Effector memory CD4-positive, alpha-beta T cell (primary cell): ENCODE data around the gene RB1.
"Not testable (repeated sequence)": the region's sequence is repeated elsewhere in the genome, so short reads cannot be mapped to it uniquely, and the experiment has no call there.

ENCODE experiments used
- DNase-seq, 3 donors: peaks; one replicate each; pipeline ENCODE4 v3.0.0-alpha.2; 2020
- H3K27ac ChIP-seq: 2 replicates; pipeline ENCODE4 v1.7.0; 2013; ENCODE audit warnings: mild to moderate bottlenecking, low read length, moderate library complexity; ENCODE audit not compliant: insufficient read depth, poor library complexity, severe bottlenecking
- H3K27me3 ChIP-seq: replicated peaks from 2 replicates; pipeline ENCODE4 v1.7.0; 2013; ENCODE audit warnings: mild to moderate bottlenecking, low read length; ENCODE audit not compliant: insufficient read depth, control insufficient read depth, poor library complexity, severe bottlenecking
- H3K36me3 ChIP-seq: 2 replicates; pipeline ENCODE4 v1.7.0; 2013; ENCODE audit warnings: mild to moderate bottlenecking, low read length, moderate library complexity; ENCODE audit not compliant: control insufficient read depth, insufficient read depth
- H3K4me1 ChIP-seq: 2 replicates; pipeline ENCODE4 v1.7.0; 2013; ENCODE audit warnings: low read length, mild to moderate bottlenecking; ENCODE audit not compliant: control insufficient read depth, insufficient read depth, poor library complexity, severe bottlenecking
- H3K4me3 ChIP-seq: 2 replicates; pipeline ENCODE4 v1.7.0; 2013; ENCODE audit warnings: low read length, low read depth, mild to moderate bottlenecking; ENCODE audit not compliant: insufficient read depth, poor library complexity, severe bottlenecking
- H3K9me3 ChIP-seq: 2 replicates; pipeline ENCODE4 v1.7.0; 2013; ENCODE audit warnings: mild to moderate bottlenecking, low read length, moderate library complexity; ENCODE audit not compliant: control insufficient read depth

RB1 gene

DNA sequence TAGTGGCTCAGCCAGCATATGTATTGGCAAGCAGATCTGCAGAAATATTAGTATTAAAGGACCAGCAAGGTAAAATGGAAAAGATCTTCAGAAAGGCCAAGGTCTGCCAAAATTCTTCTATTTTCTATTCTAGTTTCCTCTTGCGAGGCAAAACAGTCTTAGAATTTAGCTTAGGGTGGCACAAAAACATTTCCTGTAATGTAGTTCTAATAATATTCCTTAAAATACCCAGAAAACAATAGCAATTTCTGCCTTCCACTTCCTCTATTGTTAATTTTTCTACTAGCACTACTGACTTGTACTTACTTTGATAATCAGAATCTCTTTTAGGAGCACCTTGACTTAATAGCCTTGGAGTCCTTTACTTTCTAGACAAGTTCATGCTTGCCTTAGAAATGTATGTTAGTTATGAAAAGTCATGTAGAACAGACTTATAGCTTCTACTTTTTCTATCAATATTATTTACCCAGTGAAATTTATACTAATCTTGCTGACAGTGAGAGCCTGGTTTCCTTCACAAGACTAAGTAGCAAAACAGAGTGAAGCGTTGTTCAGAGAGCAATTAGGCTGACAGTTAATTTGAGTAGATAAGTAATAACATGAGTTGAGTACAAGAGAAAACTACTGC is 133.2 kb downstream of the RB1 start:
- H3K4me3 ChIP-seq: no peak overlapping the region
- H3K36me3 ChIP-seq: no peaks in the 10 kb centered on the region
- H3K4me1 ChIP-seq: peaks cover 19% of the 10 kb centered on the region
- H3K27ac ChIP-seq: no peak overlapping the region
- no peaks in the 10 kb centered on the region for H3K27me3 ChIP-seq
- no peaks in the 10 kb centered on the region for H3K9me3 ChIP-seq
- no peak for DNase-seq

DNA sequence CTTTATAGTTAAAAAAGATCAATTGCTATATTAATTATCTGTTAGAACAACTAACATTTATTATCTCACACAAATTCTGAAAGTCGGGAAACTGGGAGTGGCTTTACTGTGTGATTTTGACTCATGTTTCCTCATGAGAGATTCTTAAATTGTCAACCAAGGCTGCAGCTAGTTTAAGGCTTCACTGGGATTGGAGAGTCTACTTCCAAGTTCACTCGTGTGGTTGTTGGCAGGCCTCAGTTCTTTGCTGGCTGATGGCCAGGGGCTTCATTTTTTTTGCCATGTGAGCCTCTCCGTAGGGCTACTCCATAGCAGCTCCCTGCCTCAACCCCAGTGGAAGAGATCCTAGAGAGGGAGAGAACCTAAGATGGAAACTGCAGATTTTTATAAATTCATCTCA is 133.8 kb downstream of the RB1 start:
- no peaks in the 10 kb centered on the region for H3K36me3 ChIP-seq
- no peaks in the 10 kb centered on the region for H3K27me3 ChIP-seq
- peaks cover 17% of the 10 kb centered on the region for H3K4me1 ChIP-seq
- H3K27ac ChIP-seq: no peak overlapping the region
- DNase-seq: no peak
- H3K4me3 ChIP-seq: no peak overlapping the region
- H3K9me3 ChIP-seq: no peaks in the 10 kb centered on the region

DNA sequence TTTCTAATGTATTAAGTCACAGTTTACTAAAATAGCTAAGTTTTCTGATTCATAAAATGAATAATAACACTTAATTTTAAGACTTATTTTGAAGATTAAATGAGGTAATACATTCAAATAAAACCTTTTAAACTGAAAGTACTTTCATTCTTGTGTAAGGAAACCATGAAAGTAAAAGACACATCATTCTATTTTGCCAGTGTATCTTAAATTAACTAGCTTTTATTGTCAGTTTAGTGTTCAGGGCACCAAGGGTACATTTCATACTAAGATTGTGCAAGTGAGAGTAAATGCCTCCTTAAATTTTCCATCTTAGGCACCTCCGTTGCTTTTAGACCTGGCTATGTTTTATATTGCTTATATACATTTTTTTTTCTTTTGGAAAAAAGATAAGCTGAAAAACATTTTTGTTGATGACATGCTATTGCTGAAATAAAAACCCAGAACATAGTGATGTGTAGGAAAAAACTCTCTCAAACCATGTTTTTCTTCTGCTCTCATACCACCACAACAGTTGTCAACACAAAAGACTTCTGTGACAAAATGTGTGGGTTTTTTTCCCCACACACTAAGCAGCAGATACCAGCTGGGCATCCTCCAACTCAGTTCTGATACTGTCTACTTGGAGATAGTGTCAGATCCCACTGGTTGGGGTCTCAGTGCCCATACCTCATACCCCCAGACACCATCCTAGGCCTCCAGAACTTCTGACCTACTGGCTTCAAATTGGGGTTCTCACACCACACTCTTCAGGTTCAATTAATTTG is 140.1 kb downstream of the RB1 start:
- Histone ChIP-seq H3K36me3 (no peaks in the 10 kb centered on the region), H3K27me3 (no peaks in the 10 kb centered on the region), H3K9me3 (no peaks in the 10 kb centered on the region), H3K27ac (no peak overlapping the region), H3K4me1 (peaks cover 13% of the 10 kb centered on the region), H3K4me3 (no peak overlapping the region)
- no peak for DNase-seq

DNA sequence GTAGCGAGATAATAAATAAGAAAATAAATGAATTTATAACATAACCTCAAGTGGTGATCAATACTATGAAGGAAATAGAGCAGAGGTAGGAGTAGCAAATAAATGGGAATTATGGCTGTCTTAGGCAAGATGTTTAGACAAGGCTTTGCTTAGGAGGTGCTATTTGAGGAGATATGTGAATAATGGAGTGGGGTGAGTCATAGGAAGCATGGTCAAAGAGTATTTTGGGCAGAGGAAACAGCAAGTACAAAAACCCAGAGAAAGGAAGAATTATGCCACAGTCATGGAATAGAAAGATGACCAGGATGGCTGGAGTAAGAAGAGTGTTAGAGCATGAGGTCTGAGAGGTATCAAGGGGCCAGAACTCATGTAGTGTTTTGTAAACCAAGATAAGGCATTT is 142.9 kb downstream of the RB1 start:
- Histone ChIP-seq H3K4me1 (peaks cover 13% of the 10 kb centered on the region), H3K9me3 (peaks cover 9% of the 10 kb centered on the region), H3K27me3 (no peaks in the 10 kb centered on the region), H3K27ac (no peak overlapping the region), H3K36me3 (no peaks in the 10 kb centered on the region), H3K4me3 (no peak overlapping the region)
- no peak for DNase-seq

DNA sequence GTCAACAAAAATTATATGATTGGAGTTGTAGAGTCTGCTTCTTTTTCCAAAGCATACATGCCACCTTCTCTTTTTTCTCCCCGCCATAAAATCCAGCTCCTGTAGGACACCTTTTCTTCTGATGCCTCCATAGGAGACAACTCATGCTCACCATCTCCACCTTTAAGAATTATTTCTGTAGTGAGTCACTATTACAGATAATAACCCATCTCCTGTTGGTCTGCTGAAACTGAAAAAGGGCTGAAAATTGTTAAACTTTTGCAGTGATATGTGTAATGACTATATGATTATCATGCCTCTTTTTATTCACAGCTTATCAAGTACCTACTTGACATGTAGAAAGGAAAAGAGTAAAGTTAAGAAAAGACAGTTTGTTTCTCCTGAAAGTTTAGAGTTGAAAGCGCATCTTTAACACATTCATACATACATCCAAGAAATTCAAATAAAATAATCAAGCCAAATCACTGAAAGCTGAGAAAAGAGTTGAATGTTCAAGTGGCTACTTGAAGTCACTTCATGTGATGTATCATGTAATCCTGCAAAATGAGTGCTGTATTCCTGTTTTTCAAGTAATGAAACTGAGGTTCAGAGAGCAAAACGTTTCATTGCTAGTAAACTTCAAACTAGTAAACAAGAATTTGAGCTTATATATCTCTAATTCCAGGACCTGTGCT is 144.9 kb downstream of the RB1 start:
- DNase-seq: no peak

DNA sequence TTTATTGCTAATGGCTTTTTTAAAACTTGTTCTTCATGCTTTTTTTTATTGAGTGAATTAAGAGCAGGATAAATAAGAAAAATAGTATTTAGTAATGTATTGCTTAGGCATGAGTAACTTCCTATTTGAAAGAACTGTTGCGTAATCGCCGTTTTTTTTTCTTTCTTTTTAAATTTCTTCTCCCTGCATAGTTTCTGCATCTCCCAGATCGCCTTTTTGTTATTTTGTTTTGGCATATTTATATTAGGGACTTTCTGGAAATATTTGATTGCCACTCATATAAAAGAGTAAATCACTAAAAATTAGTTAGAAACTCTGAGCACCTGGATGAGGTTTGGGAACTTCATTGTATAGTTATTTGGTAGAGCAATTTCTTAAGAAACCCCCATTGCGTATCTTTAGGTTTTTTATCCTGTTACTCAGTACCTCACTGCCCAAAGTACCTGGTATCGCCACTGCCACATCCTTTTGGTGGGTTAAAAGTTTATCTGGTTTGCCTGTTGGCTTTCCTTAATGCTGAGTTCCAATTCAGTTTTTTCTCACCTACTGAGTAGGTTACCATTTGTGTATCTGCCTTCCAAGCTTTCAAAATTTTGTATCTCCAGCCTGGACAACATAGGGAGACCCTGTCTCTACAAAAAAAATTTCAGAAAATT is 145.5 kb downstream of the RB1 start:
- H3K4me1 ChIP-seq: peaks cover 9% of the 10 kb centered on the region
- no peaks in the 10 kb centered on the region for H3K27me3 ChIP-seq
- no peaks in the 10 kb centered on the region for H3K36me3 ChIP-seq
- no peak for DNase-seq
- H3K9me3 ChIP-seq: peaks cover 9% of the 10 kb centered on the region
- no peak overlapping the region for H3K27ac ChIP-seq
- peak overlapping the region; percentile 34 for H3K4me3 ChIP-seq

More for the DNA sequence above, 144.9 kb downstream of the RB1 start:
- H3K9me3 ChIP-seq: peaks cover 9% of the 10 kb centered on the region
- peaks cover 9% of the 10 kb centered on the region for H3K4me1 ChIP-seq
- peak overlapping the region; percentile 34 for H3K4me3 ChIP-seq
- no peak overlapping the region for H3K27ac ChIP-seq
- H3K36me3 ChIP-seq: no peaks in the 10 kb centered on the region
- H3K27me3 ChIP-seq: no peaks in the 10 kb centered on the region

DNA sequence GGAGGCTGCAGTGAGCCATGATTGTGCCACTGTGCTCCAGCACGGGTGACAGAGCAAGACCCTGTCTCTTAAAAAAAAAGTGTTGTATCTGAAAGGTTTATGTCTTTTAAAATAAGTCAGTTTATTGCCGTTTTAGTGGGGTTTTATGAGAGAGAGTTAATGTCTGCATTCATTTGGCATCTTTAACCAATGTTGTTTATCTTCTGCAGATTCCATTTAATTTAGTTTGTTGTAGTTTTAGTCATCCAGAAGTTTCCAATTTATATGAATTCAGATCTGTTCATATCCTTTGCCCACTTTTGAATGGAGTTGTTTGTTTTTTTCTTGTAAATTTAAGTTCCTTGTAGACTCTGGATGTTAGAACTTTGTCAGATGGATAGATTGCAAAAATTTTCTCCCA is 146.1 kb downstream of the RB1 start:
- Histone ChIP-seq H3K9me3 (peaks cover 9% of the 10 kb centered on the region), H3K4me3 (no peak overlapping the region), H3K27me3 (no peaks in the 10 kb centered on the region), H3K27ac (no peak overlapping the region), H3K4me1 (peaks cover 9% of the 10 kb centered on the region), H3K36me3 (no peaks in the 10 kb centered on the region)
- DNase-seq: no peak

DNA sequence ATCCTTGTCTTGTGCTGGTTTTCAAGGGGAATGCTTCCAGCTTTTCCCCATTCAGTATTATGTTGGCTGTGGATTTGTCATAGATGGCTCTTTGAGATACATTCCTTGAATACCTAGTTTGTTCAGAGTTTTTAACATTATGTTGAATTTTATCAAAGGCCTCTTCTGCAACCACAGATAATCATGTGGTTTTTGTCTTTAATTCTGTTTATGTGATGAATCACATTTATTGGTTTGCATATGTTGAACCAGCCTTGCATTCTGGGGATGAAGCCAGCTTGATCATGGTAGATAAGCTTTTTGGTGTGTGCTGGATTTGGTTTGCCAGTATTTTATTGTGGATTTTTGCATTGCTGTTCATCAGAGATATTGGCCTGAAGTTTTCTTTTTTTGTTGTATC is 147.6 kb downstream of the RB1 start:
- not testable (repeated sequence) for H3K9me3 ChIP-seq, DNase-seq, H3K4me1 ChIP-seq, H3K27ac ChIP-seq, H3K27me3 ChIP-seq, H3K36me3 ChIP-seq, H3K4me3 ChIP-seq

DNA sequence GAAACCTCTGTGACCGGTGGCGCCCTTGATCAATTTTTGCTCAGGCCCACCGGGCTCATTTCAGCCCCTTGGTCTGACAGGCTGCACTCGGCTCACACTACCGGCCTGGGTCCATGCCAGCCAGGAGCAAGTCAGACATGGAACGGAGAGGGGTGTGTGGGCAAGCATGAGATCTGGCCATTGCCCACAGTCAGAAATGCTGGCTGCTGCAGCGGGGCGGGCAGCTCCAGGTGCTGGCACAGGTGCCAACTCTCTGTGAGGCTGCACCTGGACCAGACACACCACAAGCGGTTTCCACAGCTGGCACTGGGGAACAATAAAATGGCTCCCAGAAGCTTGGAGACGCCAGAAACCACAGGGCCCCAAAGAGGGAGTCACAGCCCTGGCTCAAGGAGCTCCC is 153.0 kb downstream of the RB1 start:
- no peak overlapping the region for H3K4me3 ChIP-seq
- H3K27ac ChIP-seq: no peak overlapping the region
- H3K4me1 ChIP-seq: no peaks in the 10 kb centered on the region
- DNase-seq: no peak
- H3K27me3 ChIP-seq: no peaks in the 10 kb centered on the region
- no peaks in the 10 kb centered on the region for H3K9me3 ChIP-seq
- H3K36me3 ChIP-seq: peaks cover 14% of the 10 kb centered on the region
